Keratinocyte (primary cell): ENCODE measurements around the gene PIBF1. TPM values are rescaled to one million over a fixed set of nuclear protein-coding genes. Genes with fewer than 3 reads are reported as not detected.

Experiments
- DNase-seq: peaks from one replicate; pipeline ENCODE4 v3.0.0-alpha.2; 2011; ENCODE audit warnings: low read depth, missing footprints, low spot score
- FAIRE-seq: peaks from 2 replicates; lab custom pipeline; 2011; peaks lifted over from hg19 to GRCh38; lab: Jason Lieb, UNC
- H2AFZ ChIP-seq: 2 replicates; pipeline ENCODE4 v1.6.0; 2012; ENCODE audit warnings: low read length, control low read depth, inconsistent platforms; ENCODE audit not compliant: control insufficient read depth
- H3K27ac ChIP-seq: 2 replicates; pipeline ENCODE4 v1.5.1; 2011; ENCODE audit warnings: low read length; ENCODE audit not compliant: control insufficient read depth, insufficient read depth
- H3K27me3 ChIP-seq: 3 replicates; pipeline ENCODE4 v1.6.0; 2011; ENCODE audit warnings: low read length; ENCODE audit not compliant: control insufficient read depth, insufficient read depth; ENCODE audit errors: extremely low read depth
- H3K36me3 ChIP-seq, 2 experiments: 2 replicates in 1 of 2; 3 replicates in 1 of 2; pipeline ENCODE4 v1.5.1; 2011; ENCODE audit warnings: low read length in 2 of 2, mild to moderate bottlenecking in 1 of 2; ENCODE audit not compliant: control insufficient read depth in 2 of 2, insufficient read depth in 2 of 2; ENCODE audit errors: extremely low read depth in 1 of 2
- H3K4me1 ChIP-seq: 3 replicates; pipeline ENCODE4 v1.5.1; 2011; ENCODE audit warnings: low read length; ENCODE audit not compliant: control insufficient read depth, insufficient read depth; ENCODE audit errors: extremely low read depth
- H3K4me2 ChIP-seq: 3 replicates; pipeline ENCODE4 v1.6.0; 2011; ENCODE audit warnings: low read depth, low read length; ENCODE audit not compliant: control insufficient read depth, insufficient read depth; ENCODE audit errors: extremely low read depth
- H3K4me3 ChIP-seq, 3 experiments: fragments of 200-600 bp in 1 of 3; sonication (generic) in 1 of 3; 2 replicates in 2 of 3; 3 replicates in 1 of 3; pipeline ENCODE4 v1.5.1; 2011 to 2016; ENCODE audit warnings: low read length in 3 of 3, mild to moderate bottlenecking in 3 of 3, control low read depth in 2 of 3, inconsistent platforms in 1 of 3, low read depth in 1 of 3, mixed read lengths in 1 of 3, mixed run types in 1 of 3, moderate library complexity in 1 of 3; ENCODE audit not compliant: control insufficient read depth in 2 of 3, insufficient read depth in 2 of 3; ENCODE audit errors: extremely low read depth in 1 of 3
- H3K79me2 ChIP-seq: 2 replicates; pipeline ENCODE4 v1.6.0; 2012; ENCODE audit warnings: low read length; ENCODE audit not compliant: control insufficient read depth, insufficient read depth
- H3K9ac ChIP-seq: 3 replicates; pipeline ENCODE4 v1.6.0; 2011; ENCODE audit warnings: low read length; ENCODE audit not compliant: control insufficient read depth, insufficient read depth; ENCODE audit errors: extremely low read depth
- H3K9me1 ChIP-seq: 3 replicates; pipeline ENCODE4 v1.6.0; 2011; ENCODE audit warnings: low read length; ENCODE audit not compliant: control insufficient read depth, insufficient read depth; ENCODE audit errors: extremely low read depth
- H3K9me3 ChIP-seq: 2 replicates; pipeline ENCODE4 v1.5.1; 2012; ENCODE audit warnings: low read depth, low read length; ENCODE audit not compliant: control insufficient read depth
- H4K20me1 ChIP-seq: 3 replicates; pipeline ENCODE4 v1.6.0; 2011; ENCODE audit warnings: low read length; ENCODE audit not compliant: control insufficient read depth, insufficient read depth; ENCODE audit errors: extremely low read depth
- CTCF ChIP-seq, 3 experiments: IDR thresholded peaks in 1 of 3; conservative IDR thresholded peaks in 1 of 3; optimal IDR thresholded peaks in 1 of 3; 2 replicates in 2 of 3; 3 replicates in 1 of 3; pipeline versions ENCODE3 to v1.5.1; 2011; ENCODE audit warnings: low read length in 3 of 3, mild to moderate bottlenecking in 3 of 3, moderate library complexity in 2 of 3, control low read depth in 1 of 3, inconsistent platforms in 1 of 3; ENCODE audit not compliant: insufficient read depth in 2 of 3; ENCODE audit errors: extremely low read depth in 1 of 3
- EZH2 ChIP-seq: IDR thresholded peaks from one replicate; pipeline ENCODE4 v1.6.1; 2012; ENCODE audit warnings: inconsistent platforms, mild to moderate bottlenecking, low read length, moderate library complexity
- dilution Hi-C: fragments of 300-500 bp; cut with MboI; formaldehyde crosslinking; loops from one replicate; pipeline ENCODE4 v1.7.0; 2020; ENCODE audit warnings: low sequenced_read_pairs; ENCODE audit not compliant: extremely low pct_ligation_motif_present
- polyA plus RNA-seq, 5 experiments: library from polyadenylated mRNA; depleted of rRNA in 3 of 5; stranded (reverse) in 3 of 5; stranded (forward) in 1 of 5; unstranded in 1 of 5; fragments of >200 nt; gene quantifications; 1 replicate in 1 of 5; 2 replicates in 3 of 5; 3 replicates in 1 of 5; pipeline versions ENCODE4 v1.2.1 to v1.2.3, GENCODE V29; 2011 to 2012; ENCODE audit warnings: missing spikeins in 2 of 5, low read depth in 1 of 5, low replicate concordance in 1 of 5

The PIBF1 gene
- polyA plus RNA-seq, 1 donor (not counting 4 experiments of a cell fraction or from before 2014, with no cell fraction given) = 9.1 TPM

GRCh38 chr13:72868229-72868628 is 86.3 kb downstream of the PIBF1 start:
- DNase-seq = no peak
- no peak for FAIRE-seq
- H2AFZ ChIP-seq = no peak overlapping the region
- no peaks in the 10 kb centered on the region for H4K20me1 ChIP-seq
- no peak overlapping the region for H3K4me2 ChIP-seq
- no peak overlapping the region for H3K27ac ChIP-seq
- H3K9ac ChIP-seq = no peak overlapping the region
- H3K4me3 ChIP-seq = no peak overlapping the region
- H3K9me1 ChIP-seq = no peaks in the 10 kb centered on the region
- no peaks in the 10 kb centered on the region for H3K9me3 ChIP-seq
- no peaks in the 10 kb centered on the region for H3K4me1 ChIP-seq
- no peaks in the 10 kb centered on the region for H3K36me3 ChIP-seq
- TF ChIP-seq CTCF (optimal IDR thresholded peaks at IDR 0.05 in 1 of 3, IDR thresholded peaks at IDR 0.05 in 1 of 3, conservative IDR thresholded peaks at IDR 0.05 in 1 of 3; ENCODE audit: extremely low read depth in 1 of 3, insufficient read depth in 2 of 3, low read length in 3 of 3) (no peak), EZH2 (no peak)
- no peaks in the 10 kb centered on the region for H3K79me2 ChIP-seq
- dilution Hi-C loops = no loop called here
- H3K27me3 ChIP-seq = no peaks in the 10 kb centered on the region

- Histone ChIP-seq H3K27ac (no peak overlapping the region), H3K36me3 (no peaks in the 10 kb centered on the region), H3K79me2 (no peaks in the 10 kb centered on the region), H3K4me2 (no peak overlapping the region), H4K20me1 (no peaks in the 10 kb centered on the region), H3K9ac (no peak overlapping the region), H3K27me3 (no peaks in the 10 kb centered on the region), H3K9me1 (no peaks in the 10 kb centered on the region), H2AFZ (no peak overlapping the region), H3K4me3 (no peak overlapping the region), H3K4me1 (no peaks in the 10 kb centered on the region), H3K9me3 (no peaks in the 10 kb centered on the region)
- dilution Hi-C loops = no loop called here
- no peak for FAIRE-seq
- DNase-seq = no peak
- TF ChIP-seq EZH2 (no peak), CTCF (optimal IDR thresholded peaks at IDR 0.05 in 1 of 3, IDR thresholded peaks at IDR 0.05 in 1 of 3, conservative IDR thresholded peaks at IDR 0.05 in 1 of 3; ENCODE audit: extremely low read depth in 1 of 3, insufficient read depth in 2 of 3, low read length in 3 of 3) (no peak)
Measured at GRCh38 chr13:72875233-72875632, 93.3 kb downstream of the PIBF1 start.
